ENCODE measurements around the gene LRRK1.

GRCh38 chr15:100986158-100986896, 67.2 kb downstream of the LRRK1 start:
- TF ChIP-seq POLR2A (IDR thresholded peaks at IDR 0.05; ENCODE audit: low read depth, low read length) (no peak), POLR2AphosphoS5 (IDR thresholded peaks at IDR 0.05; ENCODE audit: low read depth, low read length) (no peak)

Data from GM12891 (cell line).